Measurements from ENCODE around the gene WWOX. TPM values are rescaled to one million over a fixed set of nuclear protein-coding genes. Genes with fewer than 3 reads are reported as not detected.
A peak's percentile ranks its signal among the peaks of the same experiment; 100 is the strongest.

WWOX gene
- total and polyA plus RNA-seq, 2 of the 13 experiments (the other 11 are each of a cell fraction or from before 2014, with no cell fraction given), result 9.1 to 37.4 TPM

- intact Hi-C loops (cut with micrococcal nuclease; ENCODE audit: unreplicated experiment) (no loop called here), in situ Hi-C loops (cut with HindIII; ENCODE audit: extremely low pct_ligation_motif_present, low pct_unique_long_range_greater_than_20kb) (no loop called here)
- peak overlapping the region; percentile 50 for H2AFZ ChIP-seq (ENCODE audit: low read length)
- no peaks in the 10 kb centered on the region for H3K27me3 ChIP-seq (ENCODE audit: control insufficient read depth in 1 of 2, insufficient read depth in 2 of 2, low read length in 2 of 2)
- no peak overlapping the region for H3K9ac ChIP-seq (ENCODE audit: insufficient read depth, low read depth, low read length)
- FAIRE-seq (peak; percentile 42), ATAC-seq (no peak), DNase-seq (ENCODE audit: low spot score) (no peak)
- TF ChIP-seq ZBTB26 (CRISPR knock-in tag; IDR thresholded peaks at IDR 0.05; ENCODE audit: borderline replicate concordance) (no peak), ZNF362 (CRISPR knock-in tag; IDR thresholded peaks at IDR 0.05; ENCODE audit: borderline replicate concordance) (peak; percentile 69; the same call in 1 of the 2 replicates), SOX13 (IDR thresholded peaks at IDR 0.05) (no peak), SOX13 (CRISPR knock-in tag; conservative IDR thresholded peaks at IDR 0.05 in 1 of 2, IDR thresholded peaks at IDR 0.05 in 1 of 2) (0 out of 4 replicates have a peak, but pooled peaks of 1 of the 2 experiments have one; percentile 7)
- peaks cover 37% of the 10 kb centered on the region for H3K4me1 ChIP-seq (ENCODE audit: insufficient read depth, low read length)
- no peak overlapping the region for H3K4me3 ChIP-seq (replicated peaks in 1 of 3; ENCODE audit: insufficient read depth in 1 of 3, low read depth in 2 of 3, low read length in 3 of 3)
- no peaks in the 10 kb centered on the region for H3K9me3 ChIP-seq (ENCODE audit: low read length)
- no peak overlapping the region for H3K27ac ChIP-seq (ENCODE audit: extremely low read length, insufficient read depth, low read length)
- no peaks in the 10 kb centered on the region for H3K36me3 ChIP-seq (replicated peaks in 1 of 2; ENCODE audit: control insufficient read depth in 1 of 2, insufficient read depth in 2 of 2, low read length in 2 of 2)
- POLR2A ChIA-PET, result interaction anchor here (0.7 kb wide), 1 partner anchor 72 kb away, joined by 4 read pairs; no protein-coding TSS in a partner anchor
- H3K79me2 ChIP-seq (ENCODE audit: insufficient read depth, low read length), result no peaks in the 10 kb centered on the region
- CTCF ChIA-PET (ENCODE audit: low intra/inter-chr PET ratio, low total read pairs), result no interaction called here
- H3K4me2 ChIP-seq (ENCODE audit: low read depth, low read length), result no peak overlapping the region
- 85% methylated on average over 8 of the region's 8 CpGs for WGBS (ENCODE audit: low lambda C conversion rate)
- H4K20me1 ChIP-seq (ENCODE audit: insufficient read depth, low read length), result no peaks in the 10 kb centered on the region
- BruUV-seq (replicated peaks), result no TSS peak
Measured at GRCh38 chr16:78606545-78606944, 507.1 kb downstream of the WWOX start.

GRCh38 chr16:78607022-78607421 lies 507.6 kb downstream of the WWOX start:
- intact Hi-C loops (cut with micrococcal nuclease; ENCODE audit: unreplicated experiment), result no loop called here
- no peaks in the 10 kb centered on the region for H3K9me3 ChIP-seq (ENCODE audit: low read length)
- ATAC-seq, result no peak

More at GRCh38 chr16:78607022-78607421, 507.6 kb downstream of the WWOX start:
- Histone ChIP-seq H3K4me3 (replicated peaks in 1 of 3; ENCODE audit: insufficient read depth in 1 of 3, low read depth in 2 of 3, low read length in 3 of 3) (no peak overlapping the region), H3K36me3 (replicated peaks in 1 of 2; ENCODE audit: control insufficient read depth in 1 of 2, insufficient read depth in 2 of 2, low read length in 2 of 2) (no peaks in the 10 kb centered on the region), H3K9ac (ENCODE audit: insufficient read depth, low read depth, low read length) (no peak overlapping the region), H4K20me1 (ENCODE audit: insufficient read depth, low read length) (no peaks in the 10 kb centered on the region), H2AFZ (ENCODE audit: low read length) (no peak overlapping the region), H3K79me2 (ENCODE audit: insufficient read depth, low read length) (no peaks in the 10 kb centered on the region), H3K4me1 (ENCODE audit: insufficient read depth, low read length) (peaks cover 37% of the 10 kb centered on the region), H3K27ac (ENCODE audit: extremely low read length, insufficient read depth, low read length) (no peak overlapping the region), H3K27me3 (ENCODE audit: control insufficient read depth in 1 of 2, insufficient read depth in 2 of 2, low read length in 2 of 2) (no peaks in the 10 kb centered on the region), H3K4me2 (ENCODE audit: low read depth, low read length) (no peak overlapping the region)
- no peak for TF ChIP-seq IRX3 (CRISPR knock-in tag; IDR thresholded peaks at IDR 0.05; ENCODE audit: borderline replicate concordance, low read depth)
- no peak for TF ChIP-seq ZNF253 (CRISPR knock-in tag; IDR thresholded peaks at IDR 0.05; ENCODE audit: borderline replicate concordance)
- TF ChIP-seq THYN1 (CRISPR knock-in tag; IDR thresholded peaks at IDR 0.05; ENCODE audit: borderline replicate concordance, low read depth), result no peak
- no peak for TF ChIP-seq ZNF660 (CRISPR knock-in tag; IDR thresholded peaks at IDR 0.05; ENCODE audit: borderline replicate concordance, low read depth)
- no peak for TF ChIP-seq PITX1 (CRISPR knock-in tag; IDR thresholded peaks at IDR 0.05)
- no peak for TF ChIP-seq TP53 (CRISPR knock-in tag; conservative IDR thresholded peaks at IDR 0.05)
- TF ChIP-seq ZSCAN25 (CRISPR knock-in tag; IDR thresholded peaks at IDR 0.05), result no peak
- TF ChIP-seq ZNF274 (CRISPR knock-in tag; IDR thresholded peaks at IDR 0.05), result no peak
- TF ChIP-seq SNAPC5 (CRISPR knock-in tag; IDR thresholded peaks at IDR 0.05; ENCODE audit: borderline replicate concordance), result no peak
- no peak for TF ChIP-seq ZNF704 (CRISPR knock-in tag; IDR thresholded peaks at IDR 0.05; ENCODE audit: borderline replicate concordance)
- no TSS peak for BruUV-seq (replicated peaks)
- ChIA-PET CTCF (ENCODE audit: low intra/inter-chr PET ratio, low total read pairs) (no interaction called here), POLR2A (no interaction called here)
- FAIRE-seq, result no peak
- WGBS (ENCODE audit: low lambda C conversion rate), result 95% methylated on average over 5 of the region's 5 CpGs
- in situ Hi-C loops (cut with HindIII; ENCODE audit: extremely low pct_ligation_motif_present, low pct_unique_long_range_greater_than_20kb), result no loop called here
- DNase-seq (ENCODE audit: low spot score), result no peak
